Gastrocnemius medialis (tissue), 4 donors: Measurements from ENCODE around the gene GPS2.

Source experiments
- POLR2A ChIP-seq, 2 donors: fragments of 450-650 bp; IDR thresholded peaks; one replicate each; pipeline ENCODE4 v1.6.1; 2017; ENCODE audit warnings: antibody characterized with exemption in 2 of 2, mild to moderate bottlenecking in 2 of 2, moderate library complexity in 2 of 2
- TF ChIP-seq, protein P1 (sequence below), 5 experiments: fragments of 450-650 bp in 3 of 5; fragments of 200-600 bp in 2 of 5; sonication (generic) in 2 of 5; IDR thresholded peaks in 4 of 5; conservative IDR thresholded peaks in 1 of 5; 1 replicate in 4 of 5; 2 replicates in 1 of 5; pipeline ENCODE4 v1.5.1; 2016 to 2019; ENCODE audit warnings: antibody characterized with exemption in 5 of 5, mild to moderate bottlenecking in 3 of 5, moderate library complexity in 3 of 5

DNA sequence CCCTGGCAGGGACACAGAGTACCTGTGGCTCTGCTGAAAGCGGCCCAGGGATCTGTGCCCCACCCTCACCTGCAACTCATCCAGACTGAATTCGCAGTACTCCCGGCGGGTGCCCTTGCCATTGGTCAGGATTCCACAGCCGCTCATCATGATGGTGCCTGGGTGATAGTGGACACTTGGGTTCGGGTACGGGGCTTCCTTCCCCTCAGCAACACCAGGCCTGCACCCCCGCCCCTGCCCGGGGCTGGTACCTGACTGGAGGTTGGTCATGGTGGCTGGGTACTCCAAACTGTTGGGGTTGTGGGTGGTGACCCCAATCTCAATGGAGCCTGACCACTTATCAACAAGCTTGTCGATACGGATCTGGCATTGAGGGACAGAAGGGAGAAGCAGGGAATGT lies 11.0 kb upstream of the GPS2 start:
- TF ChIP-seq, protein P1, sequence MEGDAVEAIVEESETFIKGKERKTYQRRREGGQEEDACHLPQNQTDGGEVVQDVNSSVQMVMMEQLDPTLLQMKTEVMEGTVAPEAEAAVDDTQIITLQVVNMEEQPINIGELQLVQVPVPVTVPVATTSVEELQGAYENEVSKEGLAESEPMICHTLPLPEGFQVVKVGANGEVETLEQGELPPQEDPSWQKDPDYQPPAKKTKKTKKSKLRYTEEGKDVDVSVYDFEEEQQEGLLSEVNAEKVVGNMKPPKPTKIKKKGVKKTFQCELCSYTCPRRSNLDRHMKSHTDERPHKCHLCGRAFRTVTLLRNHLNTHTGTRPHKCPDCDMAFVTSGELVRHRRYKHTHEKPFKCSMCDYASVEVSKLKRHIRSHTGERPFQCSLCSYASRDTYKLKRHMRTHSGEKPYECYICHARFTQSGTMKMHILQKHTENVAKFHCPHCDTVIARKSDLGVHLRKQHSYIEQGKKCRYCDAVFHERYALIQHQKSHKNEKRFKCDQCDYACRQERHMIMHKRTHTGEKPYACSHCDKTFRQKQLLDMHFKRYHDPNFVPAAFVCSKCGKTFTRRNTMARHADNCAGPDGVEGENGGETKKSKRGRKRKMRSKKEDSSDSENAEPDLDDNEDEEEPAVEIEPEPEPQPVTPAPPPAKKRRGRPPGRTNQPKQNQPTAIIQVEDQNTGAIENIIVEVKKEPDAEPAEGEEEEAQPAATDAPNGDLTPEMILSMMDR (IDR thresholded peaks at IDR 0.05 in 4 of 5, conservative IDR thresholded peaks at IDR 0.05 in 1 of 5): no peak
- no peak for TF ChIP-seq POLR2A (IDR thresholded peaks at IDR 0.05)
